LHCN-M2 (cell line): ENCODE results near the gene NRG2. TPM values are rescaled to one million over a fixed set of nuclear protein-coding genes. Genes with fewer than 3 reads are reported as not detected.

Source experiments
- DNase-seq: peaks from one replicate; pipeline ENCODE4 v3.0.0-alpha.2; 2012; ENCODE audit warnings: low read depth
- total RNA-seq: library from RNA; depleted of rRNA; stranded (reverse); fragments of >200 nt; gene quantifications from 2 replicates; pipeline ENCODE4 v1.2.3, GENCODE V29; 2014

NRG2 gene
- total RNA-seq, 1 experiment from 2014 or later = not detected

DNA sequence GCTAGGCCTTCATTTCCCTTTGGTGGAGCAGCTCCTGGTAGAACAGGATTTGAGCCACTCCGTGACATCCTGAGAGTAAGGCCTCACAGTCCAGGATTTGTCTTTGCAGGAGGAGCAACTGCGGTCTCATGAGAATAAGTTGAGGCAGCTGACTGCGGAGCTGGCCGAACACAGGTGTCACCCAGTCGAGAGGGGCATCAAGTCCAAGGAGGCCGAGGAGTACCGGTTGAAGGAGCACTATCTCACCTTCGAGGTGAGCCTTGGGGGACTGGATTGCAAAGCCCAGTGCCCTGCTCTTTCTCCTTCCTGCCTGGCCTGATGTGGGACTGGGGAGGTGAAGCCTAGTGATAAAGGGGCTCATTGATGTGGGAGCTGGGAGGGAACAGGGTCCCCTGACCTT is 203.2 kb downstream of the NRG2 start:
- no peak for DNase-seq

DNA sequence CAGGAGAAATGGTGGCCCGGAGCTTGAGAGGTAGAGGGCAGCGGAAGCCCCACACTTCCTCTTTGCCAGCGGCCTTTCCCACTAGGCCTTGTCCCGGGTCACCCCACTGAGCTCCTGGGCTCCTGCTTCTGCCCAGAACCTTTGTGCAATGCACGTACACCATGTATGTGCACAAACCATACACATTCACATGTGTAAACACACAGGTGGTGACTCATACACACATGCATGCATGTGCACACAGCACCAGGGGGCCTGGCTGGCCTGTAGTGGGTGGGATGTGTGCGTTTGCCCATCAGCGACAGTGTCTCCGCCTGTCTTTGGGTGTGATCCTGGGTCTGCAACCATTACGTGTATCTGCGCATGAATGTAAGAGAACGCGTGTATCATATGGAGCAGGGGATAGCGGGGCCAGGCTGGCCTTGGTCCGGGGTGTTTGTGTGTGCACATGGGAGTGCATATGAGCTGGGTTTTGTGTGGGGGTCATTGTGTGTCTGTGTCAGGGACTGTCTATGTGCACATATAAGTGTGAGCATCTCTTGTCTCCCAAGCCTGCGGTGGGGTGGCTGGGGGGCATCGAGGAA is 203.8 kb downstream of the NRG2 start:
- no peak for DNase-seq

DNA sequence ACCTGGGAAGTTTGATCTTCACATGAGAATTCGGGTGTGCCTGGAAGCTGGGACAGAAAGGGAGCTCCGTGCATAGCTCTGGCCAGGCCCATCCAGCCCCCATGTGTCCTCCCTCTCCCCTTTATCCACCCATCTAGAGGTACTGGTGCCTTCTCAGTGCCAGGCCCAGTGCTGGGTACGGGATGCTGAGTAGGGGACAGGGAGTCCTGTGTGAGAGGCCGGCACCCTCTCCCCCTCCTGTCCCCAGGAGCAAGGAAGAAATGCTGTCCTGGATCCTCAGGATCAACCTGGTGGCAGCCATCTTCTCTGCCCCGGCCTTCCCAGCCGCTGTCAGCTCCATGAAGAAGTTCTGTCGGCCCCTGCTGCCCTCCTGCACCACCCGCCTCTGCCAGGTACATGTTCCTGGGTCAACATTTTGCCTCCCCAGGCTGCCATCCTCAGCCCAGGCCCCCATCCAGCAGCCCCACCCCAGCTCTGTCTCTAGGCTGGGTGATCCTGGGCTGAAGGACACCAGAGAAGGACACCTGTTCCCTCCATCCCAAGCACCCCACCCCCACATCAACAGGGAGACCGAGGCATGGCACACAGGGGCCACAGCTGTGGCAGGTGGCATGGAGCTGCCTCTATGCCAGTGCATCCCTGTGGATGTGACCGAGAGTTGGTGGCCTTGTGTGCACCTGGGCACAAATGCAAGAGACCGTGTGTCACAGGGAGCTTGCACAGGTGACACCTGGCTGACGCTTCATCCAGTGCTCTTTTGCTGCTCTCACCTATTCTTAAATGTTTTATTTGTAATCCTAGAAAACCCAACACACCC is 204.5 kb downstream of the NRG2 start:
- no peak for DNase-seq

DNA sequence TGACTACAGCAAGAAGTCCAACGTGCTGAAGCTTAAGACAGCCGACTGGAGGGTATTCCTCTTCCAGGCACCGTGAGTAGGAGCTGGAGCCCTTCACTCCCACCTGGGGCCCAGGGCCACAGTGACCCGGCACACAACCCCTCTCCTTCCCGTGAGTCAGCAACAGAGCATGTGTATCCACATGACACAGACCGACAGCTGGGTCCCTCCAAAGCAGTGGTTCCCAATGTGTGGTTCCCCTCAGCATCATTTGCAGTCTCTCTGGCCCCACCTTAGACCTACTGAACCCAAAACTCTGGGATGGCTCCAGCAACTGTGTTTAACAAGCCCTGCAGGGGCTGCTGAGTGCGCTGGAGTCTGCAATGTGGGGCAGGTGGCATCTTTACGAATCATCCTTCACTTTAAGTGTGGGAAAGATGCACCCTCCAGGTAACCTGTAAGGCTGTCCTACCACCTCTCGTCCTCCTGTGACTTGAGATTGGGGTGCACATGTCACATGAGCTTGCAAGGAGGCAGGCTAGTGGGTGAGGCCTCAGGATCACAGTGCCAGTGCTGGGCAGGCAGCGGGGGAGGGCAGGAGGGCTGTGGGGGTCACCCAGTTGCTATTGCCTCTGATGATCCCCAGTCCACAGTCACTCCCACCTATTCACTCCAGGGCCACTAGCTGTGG is 205.3 kb downstream of the NRG2 start:
- peak; percentile 29 for DNase-seq

DNA sequence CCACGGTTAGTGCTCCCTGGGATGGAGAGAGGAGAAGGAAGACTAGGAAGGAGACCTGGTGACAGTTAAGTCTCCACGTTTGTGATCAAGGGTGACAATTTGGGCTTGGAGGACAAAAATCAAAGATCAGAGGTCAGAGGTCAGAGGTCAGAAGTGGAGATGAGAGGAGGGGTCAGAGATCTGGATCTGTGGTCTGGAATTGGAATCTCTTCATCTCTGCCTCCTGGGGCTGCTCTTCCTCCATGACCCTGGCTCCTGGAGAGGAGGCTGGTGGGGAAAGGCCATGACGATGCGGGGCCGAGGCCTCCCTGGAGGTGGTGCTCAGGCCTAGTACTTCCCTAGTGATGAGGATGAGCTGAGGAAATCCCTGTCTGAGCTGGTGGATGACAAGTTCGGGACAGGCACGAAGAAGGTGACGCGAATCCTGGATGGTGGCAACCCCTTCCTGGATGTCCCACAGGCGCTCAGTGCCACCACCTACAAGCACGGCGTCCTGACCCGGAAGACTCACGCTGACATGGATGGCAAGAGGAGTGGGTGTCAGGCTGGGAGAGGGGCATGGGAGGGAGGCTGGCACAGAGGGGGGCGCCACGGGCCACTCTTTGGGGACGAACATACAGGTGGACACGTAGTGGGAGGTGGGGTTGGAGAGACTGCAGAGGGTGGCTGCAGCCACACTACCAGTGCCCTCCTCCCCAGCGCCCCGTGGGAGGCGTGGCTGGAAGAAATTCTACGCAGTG is 206.5 kb downstream of the NRG2 start:
- DNase-seq = no peak

DNA sequence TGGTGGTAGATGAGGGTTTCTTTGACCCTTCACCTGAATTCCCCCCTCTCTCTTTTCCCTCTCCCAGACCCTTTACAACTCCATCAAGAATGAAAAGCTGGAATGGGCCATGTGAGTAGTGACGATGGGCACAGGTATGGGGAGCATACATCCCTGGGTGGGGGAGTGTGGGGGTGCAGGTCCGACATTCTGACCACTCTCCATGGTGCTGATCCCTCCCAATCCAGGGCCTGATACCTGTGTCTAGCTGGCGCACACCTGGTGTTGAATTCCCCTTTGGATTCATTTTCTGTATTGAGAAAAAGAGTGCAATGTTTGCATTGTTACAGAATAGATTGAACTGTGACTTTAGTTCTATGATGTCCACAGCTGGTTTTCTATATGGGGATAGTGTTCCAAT is 207.4 kb downstream of the NRG2 start:
- no peak for DNase-seq

DNA sequence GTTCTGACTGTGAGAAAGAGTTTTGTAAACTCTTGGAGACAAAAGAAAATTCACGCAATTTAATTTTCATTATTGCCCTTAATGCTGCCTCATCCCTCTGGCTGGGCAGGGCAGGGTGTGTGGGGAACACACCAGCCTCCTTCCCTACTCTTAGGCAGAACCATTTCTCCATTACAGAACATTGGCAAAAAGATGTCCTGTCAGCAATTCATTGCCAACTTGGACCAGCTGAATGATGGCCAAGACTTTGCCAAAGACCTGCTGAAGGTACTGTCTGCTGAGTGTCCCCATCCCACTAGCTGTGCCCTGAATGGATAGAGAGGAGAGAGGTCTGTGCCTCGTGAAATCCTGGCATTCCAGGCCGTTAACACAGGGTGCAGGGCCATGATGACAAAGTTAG is 209.6 kb downstream of the NRG2 start:
- no peak for DNase-seq

DNA sequence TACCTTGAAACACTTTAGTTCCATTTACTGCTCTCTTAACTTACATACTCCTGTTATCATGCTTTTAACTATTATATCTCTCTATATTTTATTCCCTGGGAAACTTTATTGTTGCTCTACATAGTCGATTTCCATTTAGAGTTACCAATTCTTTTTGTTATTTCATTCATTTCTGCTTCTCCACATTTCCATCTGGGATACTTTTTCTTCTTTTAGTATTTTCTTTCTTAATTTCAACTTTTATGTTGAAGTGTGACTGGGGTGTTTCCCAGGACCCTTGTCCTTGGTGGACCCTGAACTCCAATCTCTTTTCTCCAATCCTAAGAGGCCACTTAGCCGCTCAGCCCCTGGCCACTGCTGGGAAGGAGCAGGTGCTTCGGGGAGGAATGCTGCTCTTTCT is 211.5 kb downstream of the NRG2 start:
- no peak for DNase-seq

DNA sequence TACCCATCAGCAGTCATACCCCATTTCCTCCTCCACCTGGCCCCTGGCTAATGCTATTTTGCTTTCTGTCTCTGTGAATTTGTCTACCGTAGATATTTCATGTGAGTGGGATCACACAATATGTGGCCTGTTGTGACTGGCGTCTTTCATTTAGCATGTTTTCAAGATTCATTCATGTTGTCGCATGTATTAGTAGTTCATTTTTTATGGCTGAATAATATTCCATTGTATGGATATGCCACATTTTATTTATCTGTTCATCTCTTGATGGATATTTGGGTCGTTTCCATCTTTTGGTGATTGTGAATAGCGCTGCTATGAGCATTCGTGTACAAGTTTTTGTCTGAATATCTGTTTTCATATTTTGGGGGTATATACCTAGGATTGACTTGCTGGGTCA is 213.6 kb downstream of the NRG2 start:
- DNase-seq = no peak

DNA sequence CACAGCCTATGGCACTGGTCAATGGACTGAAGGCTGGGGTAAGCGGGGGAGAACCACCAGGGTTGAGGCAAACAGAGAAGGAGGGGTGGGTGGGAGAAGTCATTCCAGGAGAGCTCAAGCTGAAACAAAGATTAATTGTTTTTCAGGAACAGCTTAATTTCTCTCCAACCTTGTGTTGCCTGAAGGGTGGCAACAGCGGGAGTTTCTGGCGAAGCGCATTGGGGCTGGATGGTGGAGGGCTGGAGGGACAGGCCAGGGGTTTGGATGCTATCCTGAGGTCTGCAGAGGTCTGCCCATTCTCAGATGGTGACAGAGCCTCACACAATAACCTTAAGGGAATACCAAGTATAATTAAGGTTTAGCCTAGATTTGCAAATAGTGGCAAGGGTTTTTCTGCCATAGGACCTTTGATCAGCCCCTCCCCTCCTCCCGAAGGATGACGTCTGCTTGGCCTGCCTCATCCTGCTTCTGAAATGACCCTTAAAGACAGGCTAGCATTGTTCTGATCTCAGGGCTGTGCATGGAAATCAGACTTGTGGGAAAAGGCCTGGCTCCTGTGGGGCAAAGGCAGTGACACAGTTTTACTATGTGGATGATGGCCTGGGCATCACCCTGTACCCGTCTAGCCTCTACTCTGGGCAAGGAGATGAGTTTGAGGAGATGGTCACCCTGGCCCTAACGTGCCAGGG is 214.7 kb downstream of the NRG2 start:
- no peak for DNase-seq

DNA sequence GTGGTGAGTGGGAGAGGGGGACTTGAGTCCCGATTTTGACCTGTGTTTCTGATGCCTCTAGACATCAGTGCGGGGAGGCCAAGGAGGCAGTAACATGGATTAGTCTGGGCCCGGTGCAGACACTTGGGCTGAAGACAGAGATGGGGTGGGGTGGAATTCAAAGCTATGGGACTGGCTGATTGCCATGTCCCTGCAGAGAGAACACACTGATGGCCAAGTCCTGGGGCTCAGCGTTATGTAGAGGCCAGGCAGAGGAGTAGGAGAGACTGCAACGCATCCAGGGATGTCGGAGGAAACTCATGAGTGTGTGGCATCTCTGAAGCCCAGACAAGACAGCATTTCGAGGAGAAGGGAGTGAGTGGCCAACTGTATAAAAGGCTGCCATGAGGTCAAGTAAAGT is 217.4 kb downstream of the NRG2 start:
- no peak for DNase-seq

DNA sequence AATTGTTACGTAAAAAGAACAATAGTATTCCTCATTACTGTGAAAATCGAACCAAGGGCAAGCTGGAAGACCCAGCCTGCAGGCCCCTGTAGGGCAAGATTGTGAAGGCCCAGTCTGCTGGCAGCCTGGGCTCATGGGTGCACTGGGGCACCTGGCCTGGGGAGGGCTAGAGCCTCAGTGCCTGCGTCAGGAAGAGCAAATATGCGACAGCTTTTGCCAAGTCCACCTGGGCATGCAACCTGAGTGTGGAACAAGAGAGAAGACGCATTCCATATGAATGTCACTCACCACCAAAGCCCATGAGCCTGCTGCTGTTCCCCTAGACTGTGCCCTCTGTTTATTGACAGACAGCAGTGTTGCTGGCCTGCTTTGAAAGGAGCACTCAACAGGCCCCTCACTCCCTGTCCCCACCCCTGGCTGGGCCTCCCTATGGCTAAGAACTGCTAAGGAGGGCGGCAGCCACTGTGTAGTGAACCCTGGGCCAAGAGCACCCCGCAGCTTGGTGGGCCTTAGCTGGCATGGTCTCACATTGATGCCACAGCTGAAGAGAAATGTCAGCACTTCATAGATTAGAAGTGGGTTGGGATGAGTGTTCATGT is 219.2 kb downstream of the NRG2 start:
- no peak for DNase-seq

DNA sequence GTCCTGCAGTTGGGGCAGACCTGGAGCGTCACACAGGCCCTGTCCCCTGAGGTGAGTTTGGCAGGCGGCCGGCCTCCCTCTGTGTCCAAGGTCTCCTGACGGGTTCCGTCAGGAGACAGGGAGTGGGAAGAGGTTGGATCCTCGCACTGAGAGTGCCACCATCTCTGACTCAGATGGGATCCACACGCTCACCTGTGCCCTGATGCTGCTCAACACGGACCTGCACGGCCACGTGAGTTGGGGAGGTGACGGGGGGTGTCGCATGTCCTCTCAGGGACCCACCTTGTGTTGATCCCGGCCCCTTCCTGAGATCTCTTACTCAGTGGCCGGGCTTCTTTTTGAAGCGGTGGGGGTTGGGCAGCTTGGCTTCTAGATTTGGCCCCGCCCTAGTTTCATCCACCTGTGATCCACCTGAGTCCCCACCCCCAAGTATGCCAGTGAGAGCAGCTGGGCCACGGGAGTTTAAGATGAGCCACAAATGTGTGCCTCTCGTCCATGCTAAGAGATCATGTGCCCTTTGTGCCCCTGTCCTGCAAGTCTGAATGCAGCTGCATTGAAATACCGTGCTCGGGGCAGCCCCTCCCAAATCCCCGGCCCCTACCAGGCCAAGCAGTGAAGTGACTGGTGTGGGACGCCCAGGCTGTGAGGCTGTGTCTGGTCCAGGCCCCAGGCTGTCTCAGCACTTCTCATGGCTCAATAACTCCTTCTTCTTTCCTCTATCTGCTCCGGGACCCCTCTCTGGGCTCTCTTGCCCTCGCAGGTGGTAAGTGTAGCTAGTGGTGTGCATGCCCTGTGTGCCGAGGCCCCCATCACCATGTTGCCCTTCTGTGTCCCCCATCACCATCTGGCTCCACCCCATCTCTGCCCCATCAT is 220.3 kb downstream of the NRG2 start:
- no peak for DNase-seq

DNA sequence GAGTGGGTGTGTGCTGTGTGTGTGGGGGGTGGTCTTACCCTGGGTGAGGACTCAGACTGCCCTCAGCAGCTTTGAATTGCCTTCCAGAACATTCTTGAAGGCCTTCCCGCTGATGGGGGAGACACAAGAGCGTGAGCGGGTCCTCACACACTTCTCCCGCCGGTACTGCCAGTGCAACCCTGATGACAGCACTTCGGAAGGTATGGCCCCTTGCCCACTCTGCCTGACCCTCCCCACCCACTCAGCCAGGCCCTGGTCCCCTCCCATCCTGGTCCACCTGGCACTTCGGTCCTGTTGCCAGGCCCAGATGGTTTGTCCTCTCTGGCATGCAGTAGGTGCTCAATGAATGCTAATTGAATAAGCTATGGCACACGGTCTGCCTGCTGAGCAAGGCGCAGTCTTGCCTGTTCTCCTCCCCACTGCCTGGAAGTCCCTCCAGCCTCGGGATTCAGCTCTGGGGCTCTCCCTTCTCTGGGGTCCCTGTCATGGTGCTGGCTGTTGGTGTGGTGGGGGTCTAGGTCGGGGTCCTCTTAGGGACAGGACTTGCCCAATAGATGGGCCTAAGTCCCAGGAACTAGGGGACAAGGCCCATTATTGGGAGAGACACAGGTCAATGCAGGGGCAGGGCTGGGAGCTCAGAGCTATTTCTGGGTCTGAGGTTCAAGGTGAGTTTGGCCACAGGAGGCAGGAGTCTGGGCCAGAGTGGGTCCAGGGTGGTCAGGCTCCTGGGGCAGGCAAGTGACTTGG is 221.1 kb downstream of the NRG2 start:
- no peak for DNase-seq

DNA sequence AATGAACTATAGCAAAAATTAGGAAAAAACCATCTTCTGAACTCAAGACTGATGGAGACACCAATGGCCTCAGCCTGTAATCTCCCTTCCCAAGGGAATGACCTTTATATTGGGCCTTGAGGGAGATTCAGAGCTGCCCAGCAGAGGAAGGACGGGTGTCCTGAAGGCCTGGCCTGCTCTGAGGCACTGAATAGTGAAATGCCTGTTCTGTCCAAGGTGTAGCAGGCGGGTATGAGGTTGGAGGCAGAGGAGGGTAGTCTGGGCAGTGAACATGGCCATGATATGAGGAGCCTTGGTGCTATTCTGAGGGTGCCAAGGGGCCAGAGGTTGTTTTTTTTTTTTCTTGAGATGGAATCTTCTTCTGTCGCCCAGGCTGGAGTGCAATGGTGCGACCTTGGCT is 222.5 kb downstream of the NRG2 start:
- DNase-seq = no peak

DNA sequence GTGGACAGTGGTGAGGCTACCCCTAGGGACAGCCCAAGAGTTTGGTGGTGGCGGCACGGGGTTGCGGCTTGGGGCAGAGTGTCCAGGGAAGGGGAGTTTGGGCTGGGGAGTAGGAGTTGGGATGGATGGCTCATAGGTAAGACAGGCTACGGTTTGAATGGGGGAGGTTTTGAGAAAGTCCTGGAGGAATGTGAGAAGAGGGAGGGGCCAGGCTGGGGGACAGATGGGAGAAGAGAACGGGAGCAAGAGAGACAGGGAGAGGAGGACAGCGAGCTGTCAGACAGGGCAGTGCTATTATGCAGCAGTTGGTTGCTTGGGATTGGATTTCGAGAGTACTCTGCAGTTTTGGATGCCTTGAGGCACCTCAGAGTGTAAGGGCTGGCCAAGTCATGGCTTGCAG is 223.0 kb downstream of the NRG2 start:
- DNase-seq = no peak

DNA sequence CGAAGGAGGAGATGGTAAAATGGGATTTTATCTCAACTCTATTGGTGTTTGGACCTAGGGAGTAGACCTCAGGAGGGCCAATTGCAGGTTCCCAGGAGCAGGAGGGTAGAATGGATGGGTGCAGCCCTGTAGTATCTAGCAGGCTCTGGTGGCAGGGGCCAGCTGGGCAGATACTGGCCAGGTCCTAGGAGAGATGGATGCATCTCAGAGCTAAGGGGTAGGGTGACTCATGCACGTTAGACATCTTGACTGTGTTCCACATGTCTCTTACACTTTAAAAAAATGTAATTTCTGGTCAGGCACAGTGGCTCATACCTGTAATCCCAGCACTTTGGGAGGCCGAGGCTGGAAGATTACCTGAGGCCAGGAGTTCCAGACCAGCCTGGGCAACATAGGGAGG is 225.1 kb downstream of the NRG2 start:
- DNase-seq = no peak

DNA sequence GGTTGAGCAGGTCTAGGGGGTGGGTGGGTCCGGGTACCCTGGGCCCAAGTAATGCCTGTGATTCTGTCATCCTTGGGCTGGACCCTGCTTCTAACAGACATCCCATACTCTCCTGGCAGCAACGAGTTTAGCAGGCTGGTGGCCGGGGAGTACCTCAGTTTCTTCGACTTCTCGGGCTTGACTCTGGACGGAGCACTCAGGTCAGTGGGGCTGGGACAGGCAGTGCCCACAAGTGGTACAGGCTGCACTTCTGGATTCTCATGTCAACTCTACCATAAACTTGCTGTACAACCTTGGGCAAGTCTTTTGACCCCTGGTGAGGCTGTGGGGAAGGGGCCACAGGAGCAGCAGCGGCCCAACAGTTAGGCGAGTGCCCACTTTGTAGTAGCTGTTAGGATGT is 225.7 kb downstream of the NRG2 start:
- DNase-seq = no peak

DNA sequence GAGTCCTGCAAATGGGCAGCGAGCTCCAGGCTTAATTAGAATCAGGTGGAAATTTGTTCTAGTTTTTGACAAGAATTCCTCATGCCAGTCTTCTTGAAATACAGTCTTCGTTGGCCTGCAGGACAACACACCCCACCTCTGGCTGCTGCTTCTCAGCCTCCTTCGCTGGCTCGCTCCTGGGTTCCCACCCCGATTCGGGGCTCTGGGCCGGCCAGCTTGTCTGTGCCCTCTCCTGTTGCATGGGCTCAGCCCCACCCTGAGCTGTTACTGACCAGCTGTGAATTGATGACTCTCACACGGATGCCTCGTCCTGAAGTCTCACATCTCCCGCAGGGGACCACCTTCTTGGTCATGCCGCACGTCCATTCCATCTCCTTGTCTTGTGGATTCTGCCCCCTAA is 226.5 kb downstream of the NRG2 start:
- DNase-seq = no peak
